ENCODE data around the gene SPATA2L.

Gene SPATA2L

GRCh38 chr16:89707695-89708094, 6.2 kb upstream of the SPATA2L start:
- TF ChIP-seq SPI1 (IDR thresholded peaks at IDR 0.05; ENCODE audit: borderline replicate concordance, low read depth) (no peak), CTCF (IDR thresholded peaks at IDR 0.05; ENCODE audit: insufficient read depth, low read length) (no peak), REST (IDR thresholded peaks at IDR 0.05; ENCODE audit: insufficient replicate concordance, low read depth) (no peak), GABPA (IDR thresholded peaks at IDR 0.05; ENCODE audit: low read depth) (no peak), POLR2AphosphoS5 (IDR thresholded peaks at IDR 0.05; ENCODE audit: low read depth) (no peak)
- no peak overlapping the region for H3K27ac ChIP-seq (replicated peaks)
- H3K27me3 ChIP-seq (ENCODE audit: insufficient read depth, poor library complexity, severe bottlenecking), result no peaks in the 10 kb centered on the region
- no peak for DNase-seq (ENCODE audit: low read depth in 1 of 2, low spot score in 1 of 2)
- no peak overlapping the region for H3K4me3 ChIP-seq (replicated peaks; ENCODE audit: insufficient read depth, low read length)

- no peaks in the 10 kb centered on the region for H3K27me3 ChIP-seq (ENCODE audit: insufficient read depth, poor library complexity, severe bottlenecking)
- no peak overlapping the region for H3K4me3 ChIP-seq (replicated peaks; ENCODE audit: insufficient read depth, low read length)
- TF ChIP-seq GABPA (IDR thresholded peaks at IDR 0.05; ENCODE audit: low read depth), result no peak
- TF ChIP-seq SPI1 (IDR thresholded peaks at IDR 0.05; ENCODE audit: borderline replicate concordance, low read depth), result no peak
- TF ChIP-seq CTCF (IDR thresholded peaks at IDR 0.05; ENCODE audit: insufficient read depth, low read length), result no peak
- TF ChIP-seq REST (IDR thresholded peaks at IDR 0.05; ENCODE audit: insufficient replicate concordance, low read depth), result no peak
- TF ChIP-seq POLR2AphosphoS5 (IDR thresholded peaks at IDR 0.05; ENCODE audit: low read depth), result no peak
- H3K27ac ChIP-seq (replicated peaks), result no peak overlapping the region
- no peak for DNase-seq (ENCODE audit: low read depth in 1 of 2, low spot score in 1 of 2)
These were observed 5.2 kb upstream of the SPATA2L start for GRCh38 chr16:89706518-89707260.

GRCh38 chr16:89705006-89705405, 3.5 kb upstream of the SPATA2L start:
- no peak for TF ChIP-seq POLR2AphosphoS5 (IDR thresholded peaks at IDR 0.05; ENCODE audit: low read depth)
- TF ChIP-seq REST (IDR thresholded peaks at IDR 0.05; ENCODE audit: insufficient replicate concordance, low read depth), result no peak
- no peak for TF ChIP-seq SPI1 (IDR thresholded peaks at IDR 0.05; ENCODE audit: borderline replicate concordance, low read depth)
- no peak for TF ChIP-seq GABPA (IDR thresholded peaks at IDR 0.05; ENCODE audit: low read depth)
- TF ChIP-seq CTCF (IDR thresholded peaks at IDR 0.05; ENCODE audit: insufficient read depth, low read length), result no peak
- DNase-seq (ENCODE audit: low read depth in 1 of 2, low spot score in 1 of 2), result no peak
- H3K27ac ChIP-seq (replicated peaks), result no peak overlapping the region
- H3K4me3 ChIP-seq (replicated peaks; ENCODE audit: insufficient read depth, low read length), result no peak overlapping the region
- no peaks in the 10 kb centered on the region for H3K27me3 ChIP-seq (ENCODE audit: insufficient read depth, poor library complexity, severe bottlenecking)

All from HL-60 (cell line).